Right ventricle myocardium superior (tissue), 1 donor: ENCODE results near the gene CHRNA1. TPM values are rescaled to one million over a fixed set of nuclear protein-coding genes. Genes with fewer than 3 reads are reported as not detected.

Experiments
- ATAC-seq: fragments of 200-7000 bp; cut with Tn5 transposase; one replicate; pipeline ENCODE4 v1.9.1; 2020; ENCODE audit warnings: mild to moderate bottlenecking; ENCODE audit not compliant: poor library complexity
- DNase-seq: peaks from one replicate; pipeline ENCODE4 v3.0.0-alpha.2; 2020
- intact Hi-C: fragments of 100-400 bp; cut with DNase I; formaldehyde crosslinking; loops from one replicate; pipeline ENCODE4 v1.11.2; 2022
- long read RNA-seq: library from polyadenylated mRNA; unstranded; transcript quantifications from one replicate; pipeline ENCODE4 v2.0.0, GENCODE V29; 2021
- total RNA-seq: library from RNA; stranded (reverse); fragmentation: NEBNext Ultra II Directional; extraction: Animal tissue kit (Norgen Biotek cat#: 25700); gene quantifications from one replicate; pipeline ENCODE4 v1.2.1, GENCODE V29; 2021
- donor health status: DM: no; HTN: yes; CAD: no; lungs with severe emphysema.

Gene CHRNA1
- not detected for total RNA-seq
- long read RNA-seq, partial matches to known transcripts: 1 of 1 reads
- long read RNA-seq, other reads (novel, unspliced or antisense): 0 of 1 reads

DNA sequence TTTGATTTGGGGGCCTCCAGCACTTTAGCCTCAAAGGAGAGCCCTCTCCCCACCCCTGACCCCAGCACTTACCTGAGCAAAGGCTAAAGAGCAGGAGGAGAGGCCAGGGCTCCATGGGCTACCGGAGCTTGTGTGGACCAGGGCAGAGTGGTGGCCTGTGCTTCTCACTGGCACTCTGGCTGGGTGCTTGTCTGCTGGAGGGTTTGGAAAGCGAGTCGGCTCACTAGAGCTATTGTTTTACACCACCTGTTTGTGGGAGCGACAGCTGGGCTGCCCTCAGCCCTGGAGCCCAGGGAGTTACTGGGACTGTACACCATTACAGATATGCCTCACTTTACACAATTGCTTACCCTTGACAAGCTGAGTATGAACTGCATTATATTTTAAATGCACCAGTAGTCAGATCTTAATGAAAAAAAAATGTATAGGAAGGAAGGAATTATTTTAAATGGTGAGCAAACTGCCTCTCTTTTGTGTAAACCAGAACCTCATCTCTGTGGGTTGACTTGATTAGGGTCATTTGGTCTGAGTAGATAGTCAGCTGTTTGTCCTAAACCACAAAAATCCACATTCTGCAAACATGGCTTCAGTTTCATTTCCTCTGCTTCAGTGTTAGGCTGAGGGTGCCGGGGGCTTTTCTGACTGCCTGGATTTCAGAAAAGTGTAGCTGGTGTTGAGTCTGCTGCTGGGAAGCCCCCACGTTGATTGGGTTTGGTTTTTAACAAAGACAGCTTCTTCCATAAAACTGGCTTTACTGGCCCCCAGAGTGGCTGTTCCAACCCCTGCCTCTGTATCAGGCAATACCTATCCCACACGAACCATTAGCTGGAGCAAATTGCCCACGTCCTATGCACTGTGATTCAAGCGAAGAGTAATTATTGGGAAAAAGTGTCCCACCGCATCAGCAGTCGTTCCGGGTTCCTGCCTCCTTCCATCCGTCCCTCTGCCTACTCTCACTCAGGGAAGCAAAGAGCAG is at the start of gene CHRNA1:
CHRNA1 (minus strand) TSS at position 193 of the 976 bp plus-strand sequence; CDS start at position 115, 78 bp downstream.
- ATAC-seq (no peak), DNase-seq (no peak)
- intact Hi-C loops: no loop called here

DNA sequence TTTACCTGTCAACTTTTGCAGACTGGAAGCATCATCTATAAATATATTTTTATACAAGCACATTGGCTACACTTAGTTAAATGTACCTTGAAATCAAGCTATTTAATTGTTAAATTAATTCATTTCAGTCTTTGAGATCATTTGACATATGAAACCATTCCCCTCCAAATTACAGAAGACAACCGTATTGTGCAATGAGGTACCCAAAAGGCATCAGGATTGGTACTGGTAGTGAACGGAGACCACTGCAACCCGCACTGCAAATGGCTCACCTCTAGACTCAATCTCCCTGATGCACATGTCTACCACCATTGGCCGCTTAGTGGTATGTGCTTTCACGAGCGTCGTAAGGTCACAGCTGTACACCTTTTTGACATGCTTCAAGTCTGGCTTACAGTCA is 47.8 kb upstream of the CHRNA1 start:
- intact Hi-C loops: no loop called here
- no peak for DNase-seq
- no peak for ATAC-seq

DNA sequence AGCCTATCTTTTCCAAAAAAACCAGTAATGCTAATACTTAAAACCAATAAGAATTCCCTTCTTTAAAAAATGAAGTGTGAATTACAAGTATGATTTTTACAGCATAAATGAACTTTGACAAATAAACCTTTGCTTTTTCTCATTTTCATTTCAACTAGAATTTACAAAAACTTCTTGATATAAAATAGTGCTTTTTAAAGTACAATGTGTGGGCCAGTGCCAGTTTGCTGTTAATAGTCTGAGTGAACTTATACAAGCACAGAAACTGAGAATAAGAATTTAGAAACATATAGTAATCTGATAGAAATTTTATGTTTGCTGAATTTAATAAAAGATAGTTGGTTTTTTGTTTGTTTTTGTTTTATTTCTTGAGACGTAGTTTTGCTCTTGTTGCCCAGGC is 43.7 kb upstream of the CHRNA1 start:
- intact Hi-C loops: no loop called here
- no peak for DNase-seq
- ATAC-seq: no peak

DNA sequence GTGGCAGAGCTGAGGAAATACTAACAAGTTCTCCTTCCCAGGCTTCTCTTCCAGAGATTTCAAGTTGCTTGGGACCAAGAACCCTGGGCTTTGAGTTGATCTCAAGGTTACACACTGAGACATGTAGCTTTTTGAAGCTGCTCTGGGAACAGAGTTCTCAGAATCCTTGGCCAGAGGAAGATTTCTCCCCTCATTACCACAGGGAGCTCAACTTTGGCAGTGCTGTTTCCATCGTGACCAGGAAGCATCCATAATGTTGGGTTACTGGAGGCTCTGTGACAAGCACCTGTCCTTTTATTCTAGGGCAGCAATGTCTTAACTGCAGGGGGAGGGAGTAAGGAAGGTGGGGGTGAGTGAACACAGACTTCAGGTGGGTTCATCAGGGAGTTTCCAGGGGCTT is 41.5 kb upstream of the CHRNA1 start:
- DNase-seq: no peak
- no peak for ATAC-seq
- intact Hi-C loops: no loop called here

DNA sequence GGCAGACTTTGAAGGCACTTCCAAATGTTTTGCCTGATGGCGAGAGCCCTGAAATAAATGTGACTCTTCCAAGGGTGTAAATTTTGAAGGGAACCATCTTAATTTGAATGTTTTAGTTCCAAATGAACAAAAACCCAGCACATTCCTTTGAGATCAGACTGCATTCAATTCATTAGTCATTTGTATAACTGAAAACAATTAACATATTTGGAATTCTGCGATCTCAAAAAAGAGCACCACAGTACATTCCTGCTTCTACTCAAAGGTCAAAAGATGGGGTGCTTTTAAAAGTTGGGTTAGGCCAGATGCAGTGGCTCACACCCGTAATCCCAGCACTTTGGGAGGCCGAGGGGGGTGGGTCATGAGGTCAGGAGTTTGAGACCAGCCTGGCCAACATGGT is 38.2 kb upstream of the CHRNA1 start:
- ATAC-seq: no peak
- DNase-seq: no peak
- intact Hi-C loops: no loop called here

DNA sequence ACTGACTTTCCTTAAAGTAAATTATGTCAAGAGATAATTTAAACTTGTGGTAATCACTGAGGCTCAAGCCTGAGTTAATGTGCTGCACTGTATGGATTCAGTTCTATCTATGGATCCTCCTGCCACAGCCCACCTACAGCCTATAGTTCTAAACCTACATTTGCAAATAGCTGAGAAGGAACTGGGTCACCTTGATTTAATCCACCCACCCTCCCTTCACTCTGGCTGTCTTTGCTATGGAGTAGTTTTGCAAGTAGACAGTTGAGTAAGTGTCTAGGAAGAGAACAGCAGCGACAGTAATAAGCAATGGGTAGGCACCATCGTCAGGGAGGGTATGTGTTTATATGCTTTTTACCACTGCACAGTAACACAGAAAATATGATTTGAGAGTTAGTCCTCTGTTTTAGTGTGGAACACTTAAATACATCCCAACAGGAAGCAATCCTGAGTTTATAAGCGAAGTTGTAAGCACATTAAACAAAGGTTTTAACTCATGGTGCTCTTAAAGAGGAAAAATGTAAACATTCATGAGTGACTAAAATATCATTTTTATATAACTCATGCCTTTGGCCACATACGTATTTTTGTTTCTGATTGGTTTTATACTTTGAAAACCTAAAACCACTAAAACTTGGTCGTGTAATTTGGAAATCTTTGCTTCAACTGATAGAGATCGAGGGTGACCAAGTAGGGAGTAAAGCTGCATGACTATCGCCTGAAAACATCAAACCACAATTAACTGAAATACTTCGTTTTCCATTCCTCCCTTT is 36.3 kb upstream of the CHRNA1 start:
- no peak for DNase-seq
- intact Hi-C loops: no loop called here
- ATAC-seq: no peak

DNA sequence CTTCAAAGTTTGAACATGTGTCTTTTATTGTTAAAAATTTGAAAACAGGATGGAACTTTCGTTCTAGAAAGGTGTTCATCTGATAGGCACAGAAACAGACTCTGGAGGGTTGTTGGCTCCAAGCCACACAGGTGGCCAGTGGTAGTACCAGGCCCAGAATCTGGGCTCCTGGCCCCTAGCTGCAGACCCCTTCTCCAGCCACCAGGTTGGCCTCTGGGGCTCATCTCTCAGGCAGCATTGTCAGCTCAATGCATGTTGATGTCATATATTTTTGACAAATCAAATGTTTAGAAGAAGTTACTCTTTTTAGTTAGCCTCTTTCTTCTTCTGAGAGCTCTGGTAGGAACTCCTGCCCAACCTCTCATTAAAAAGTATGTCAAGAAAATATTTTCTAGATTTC is 34.5 kb upstream of the CHRNA1 start:
- DNase-seq (no peak), ATAC-seq (no peak)
- intact Hi-C loops: no loop called here

DNA sequence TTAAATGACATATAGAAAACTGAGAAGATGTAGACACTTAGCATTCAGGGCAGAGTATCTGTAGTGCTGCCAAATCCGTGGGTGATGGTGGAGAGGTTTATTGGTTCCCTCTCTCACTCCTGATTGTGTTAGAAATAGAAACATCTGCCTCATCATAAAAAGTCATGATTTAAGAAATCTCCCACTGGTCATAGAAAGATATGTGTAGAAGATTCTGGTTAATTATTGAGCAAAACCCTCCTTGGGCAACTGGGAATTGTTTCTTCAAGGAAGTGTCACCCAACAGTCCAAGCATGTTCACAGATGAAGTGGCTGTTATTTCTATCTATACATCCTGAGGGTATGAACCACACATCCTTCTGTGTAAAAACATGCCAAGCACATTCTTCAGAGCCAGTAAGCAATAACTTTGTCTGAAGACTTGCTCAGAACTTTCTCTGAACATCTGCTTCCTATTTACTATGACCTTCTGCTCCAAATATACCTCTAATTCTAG is 33.6 kb upstream of the CHRNA1 start:
- intact Hi-C loops: no loop called here
- no peak for ATAC-seq
- no peak for DNase-seq

DNA sequence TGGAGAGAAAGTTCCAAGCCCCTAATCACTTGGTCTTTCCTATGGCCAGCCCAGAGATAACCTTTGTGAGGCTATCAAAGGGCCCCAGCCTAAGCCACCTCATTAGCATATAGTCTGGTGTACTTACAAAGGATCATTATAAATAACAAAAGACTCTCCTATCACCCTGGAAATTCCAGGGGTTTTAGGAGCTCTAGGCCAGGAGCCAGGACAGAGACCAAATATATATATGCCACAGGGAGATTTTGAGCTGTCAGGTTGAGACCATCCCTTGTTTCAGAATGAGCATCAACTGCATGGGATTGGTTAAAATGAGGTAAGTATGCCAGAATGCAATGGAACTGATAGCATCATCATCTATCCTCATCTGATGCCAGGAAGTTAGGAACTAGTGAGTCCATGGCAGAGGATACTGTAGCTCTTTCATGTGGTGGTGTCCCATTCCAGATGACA is 32.1 kb upstream of the CHRNA1 start:
- ATAC-seq (no peak), DNase-seq (no peak)
- intact Hi-C loops: no loop called here

DNA sequence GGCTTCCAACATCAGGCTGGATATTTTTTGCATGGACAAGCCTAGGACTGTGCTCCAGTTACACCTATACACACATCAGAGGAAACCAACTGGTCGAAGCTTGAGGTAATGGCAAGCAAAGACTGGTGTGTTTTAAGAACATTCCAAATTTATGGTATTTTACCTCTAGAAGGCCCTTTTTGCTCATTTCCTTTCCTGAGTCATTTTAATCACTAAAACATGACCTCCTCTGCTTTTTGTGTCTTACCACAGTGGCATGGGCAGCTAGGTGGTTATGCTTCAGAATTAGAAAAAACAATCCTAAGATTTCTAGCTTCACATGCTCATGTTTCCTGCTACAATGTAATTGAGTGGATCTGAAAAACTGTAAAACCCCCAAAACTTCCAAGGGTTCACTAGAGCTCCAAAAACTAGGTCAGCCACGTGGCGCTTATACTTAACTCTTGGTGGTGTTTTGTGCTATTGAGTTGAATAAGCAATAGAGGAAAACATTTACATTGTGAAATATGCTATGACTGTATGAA is 30.6 kb upstream of the CHRNA1 start:
- DNase-seq (no peak), ATAC-seq (no peak)
- intact Hi-C loops: no loop called here

DNA sequence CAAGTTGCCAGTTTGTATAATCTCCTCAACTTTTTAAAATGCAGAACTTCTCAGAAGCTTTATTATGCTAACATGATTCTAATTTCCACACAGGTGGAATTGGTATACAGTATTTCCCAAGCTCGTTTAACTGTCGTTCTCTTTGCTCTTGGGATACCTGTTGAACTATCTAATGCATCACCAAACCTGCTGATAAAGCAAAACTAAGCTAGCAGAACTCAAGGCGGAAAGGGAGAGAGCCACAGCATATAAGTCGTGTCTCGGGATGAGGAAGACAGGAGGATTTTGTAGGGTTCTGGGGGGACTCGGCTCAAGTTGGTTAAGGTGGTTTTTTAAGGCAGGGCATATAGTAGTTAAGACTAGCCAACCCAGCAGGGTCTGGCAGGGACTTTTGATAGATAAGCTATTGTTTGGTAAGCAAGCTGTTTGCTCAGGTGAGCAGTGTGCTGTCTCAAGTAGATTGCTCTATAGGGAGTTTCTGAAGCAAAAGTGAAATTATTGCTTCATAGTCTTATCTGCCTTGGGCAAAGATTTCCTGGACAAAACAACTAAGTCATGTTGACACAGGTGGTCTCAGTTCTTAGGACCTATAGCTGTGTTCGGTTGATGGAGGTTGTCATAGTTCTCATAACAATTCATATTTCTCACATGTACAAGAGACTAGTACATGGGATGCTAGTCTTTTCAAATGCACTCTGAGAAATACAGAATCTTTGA is 28.2 kb upstream of the CHRNA1 start:
- no peak for DNase-seq
- ATAC-seq: no peak
- intact Hi-C loops: no loop called here

DNA sequence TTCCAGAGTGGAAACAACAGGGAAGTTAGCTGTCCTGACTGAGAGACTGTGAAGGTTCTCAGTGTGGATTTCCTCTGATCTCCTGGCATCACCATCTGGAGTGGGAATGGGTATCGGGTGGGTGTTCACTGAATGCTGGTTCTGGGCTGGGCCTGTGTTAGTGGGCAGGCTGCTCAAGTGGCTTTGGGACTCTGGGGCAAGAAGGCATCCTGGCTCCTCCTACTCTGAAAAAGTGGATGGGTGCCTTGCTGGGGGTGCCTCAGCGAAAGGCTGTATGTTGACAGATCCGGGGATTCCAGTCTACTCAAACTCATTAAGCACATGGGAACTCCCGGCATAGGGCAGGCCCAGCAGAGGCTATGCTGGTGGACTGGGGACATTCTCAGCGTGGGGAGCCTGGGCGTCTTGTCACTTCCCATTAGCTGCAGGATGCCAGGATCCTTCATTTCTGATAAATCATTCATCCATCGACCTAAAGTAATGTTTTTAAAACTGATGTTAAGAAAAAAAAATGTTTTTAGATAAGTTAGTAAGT is 27.5 kb upstream of the CHRNA1 start:
- ATAC-seq: no peak
- DNase-seq: no peak
- intact Hi-C loops: no loop called here

DNA sequence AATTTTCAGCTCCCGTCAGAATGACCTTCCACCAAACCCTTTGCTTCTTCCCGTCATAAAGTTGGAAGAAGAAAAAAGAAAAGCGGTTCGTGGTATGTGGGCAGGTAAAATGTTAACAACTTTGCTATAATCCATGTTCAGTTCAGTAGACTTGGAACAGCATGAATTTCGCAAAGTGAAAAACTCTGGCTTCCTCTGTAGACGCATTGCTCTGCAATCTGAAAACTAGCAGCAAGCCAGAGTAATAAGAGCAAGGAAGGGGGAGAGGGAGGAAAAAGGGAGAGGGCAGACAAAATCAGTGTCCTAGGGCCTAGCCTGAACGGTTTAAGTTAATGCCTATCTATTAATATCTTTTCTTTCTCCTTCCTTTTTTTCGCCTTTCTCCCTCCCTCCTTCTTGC is 26.7 kb upstream of the CHRNA1 start:
- intact Hi-C loops: no loop called here
- no peak for ATAC-seq
- DNase-seq: no peak

DNA sequence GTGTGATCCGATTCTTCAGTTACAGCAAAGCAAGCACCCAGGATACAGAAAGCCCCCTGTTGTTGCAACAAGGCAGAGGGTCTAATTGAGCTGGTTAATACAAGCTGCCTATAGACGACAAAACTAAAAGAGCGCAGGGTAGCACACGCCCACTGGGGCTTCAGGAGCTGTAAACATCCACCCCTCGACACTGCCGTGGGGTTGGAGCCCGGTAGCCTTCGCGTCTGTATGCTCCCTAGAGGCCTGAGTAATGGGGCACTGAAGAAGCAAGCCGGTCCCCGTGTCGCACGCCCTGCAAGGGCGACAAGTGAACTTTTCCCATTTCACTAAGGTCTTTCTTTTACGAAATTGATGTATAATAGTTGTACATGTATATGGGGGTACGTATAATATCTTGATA is 24.7 kb upstream of the CHRNA1 start:
- ATAC-seq (no peak), DNase-seq (no peak)

DNA sequence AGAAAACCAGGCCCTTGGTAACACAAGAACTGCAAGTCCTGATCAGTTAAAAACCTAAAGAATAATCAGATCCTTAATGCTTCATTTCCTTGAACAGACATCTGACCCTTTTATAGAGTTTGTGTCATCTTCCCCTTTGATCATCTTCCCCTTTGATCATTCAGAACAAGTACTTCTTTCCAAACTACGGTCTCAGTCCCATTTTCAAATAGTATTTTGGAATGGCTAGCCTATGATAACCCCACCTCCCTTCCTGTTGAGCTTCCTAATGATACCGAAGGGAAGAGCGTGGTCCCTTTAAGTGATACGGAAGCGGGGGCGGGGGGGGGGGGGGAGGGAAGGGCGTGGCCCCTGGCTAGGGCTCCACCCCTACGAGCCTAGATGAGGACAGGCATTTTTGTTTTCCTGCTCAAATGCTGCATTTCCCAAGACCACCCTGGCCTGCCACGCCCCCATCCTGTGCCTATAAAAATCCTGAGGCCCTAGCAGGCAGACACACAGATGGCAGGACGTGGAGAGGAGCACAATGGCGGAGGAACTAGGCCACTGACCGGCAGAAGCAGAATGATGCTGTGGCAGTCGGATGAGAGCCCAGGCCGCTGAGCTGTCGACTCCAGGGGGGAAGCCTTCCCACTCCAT is 24.1 kb upstream of the CHRNA1 start:
- ATAC-seq (no peak), DNase-seq (no peak)
- intact Hi-C loops: no loop called here

More for the DNA sequence above, 24.7 kb upstream of the CHRNA1 start:
- intact Hi-C loops: no loop called here

DNA sequence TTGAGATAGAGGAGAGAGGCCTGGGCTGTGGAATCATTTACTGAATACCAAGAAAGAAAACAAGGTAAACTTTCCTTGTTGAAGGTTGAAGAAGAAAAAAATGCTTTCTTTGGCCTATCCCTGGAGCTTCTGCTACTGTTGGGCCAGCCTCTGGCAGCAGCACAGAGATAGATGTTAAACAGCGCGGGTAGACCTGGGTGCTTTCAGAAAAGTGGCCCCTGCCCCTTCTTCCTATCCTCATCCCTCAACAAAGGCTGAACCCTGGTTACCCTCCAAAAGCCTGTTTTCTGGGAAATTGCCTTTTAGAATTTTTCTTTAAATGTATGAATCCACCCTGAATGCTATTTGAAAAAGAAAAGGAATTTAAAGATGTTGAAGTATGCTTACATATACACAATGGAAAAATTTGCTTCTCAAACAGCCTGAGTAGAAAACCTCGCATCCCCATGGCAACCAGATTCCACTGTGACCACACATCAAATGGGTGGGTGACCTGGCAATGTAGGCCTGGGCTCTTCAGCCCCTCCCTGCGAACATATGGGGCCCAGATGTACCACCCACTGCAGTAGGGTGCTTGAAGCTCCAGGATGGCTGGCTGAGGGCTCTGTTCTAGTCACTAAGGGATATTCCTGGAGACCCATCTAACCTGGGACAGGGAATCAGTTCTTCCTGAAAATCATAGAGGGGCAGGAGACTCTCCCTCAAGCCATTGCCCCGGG is 23.4 kb upstream of the CHRNA1 start:
- intact Hi-C loops: no loop called here
- no peak for ATAC-seq
- no peak for DNase-seq

DNA sequence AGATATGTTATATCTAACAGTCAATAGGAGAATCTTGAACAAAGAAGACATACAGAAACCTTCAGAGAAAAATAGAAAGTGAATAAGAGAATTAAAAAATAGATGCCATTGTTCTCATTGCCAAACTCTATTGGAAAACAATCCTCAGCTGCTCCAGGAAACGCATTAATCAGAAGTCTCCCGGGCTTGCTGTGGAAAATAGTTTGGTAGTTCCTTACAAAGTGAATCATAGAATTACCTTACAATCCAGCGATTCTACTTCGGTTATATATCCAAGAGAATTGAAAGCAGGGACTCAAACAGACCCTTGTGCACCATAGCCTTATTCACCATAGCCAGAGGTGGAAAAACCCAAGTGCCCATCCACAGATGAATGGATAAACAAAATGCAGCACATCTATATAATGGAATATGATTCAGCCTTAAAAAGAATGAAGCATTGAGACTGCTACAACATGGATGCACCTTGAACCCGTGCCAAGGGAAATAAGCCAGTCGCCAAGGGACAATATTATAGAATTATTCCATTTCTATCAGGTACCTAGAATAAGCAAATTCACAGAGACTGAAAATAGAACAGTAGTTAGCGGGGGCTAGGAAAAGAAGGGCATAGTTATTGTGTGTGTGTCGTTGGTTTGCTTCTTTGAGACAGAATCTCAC is 21.9 kb upstream of the CHRNA1 start:
- DNase-seq (no peak), ATAC-seq (no peak)
- intact Hi-C loops: no loop called here
